Measurements from ENCODE around the gene TEN1.

Gene TEN1

DNA sequence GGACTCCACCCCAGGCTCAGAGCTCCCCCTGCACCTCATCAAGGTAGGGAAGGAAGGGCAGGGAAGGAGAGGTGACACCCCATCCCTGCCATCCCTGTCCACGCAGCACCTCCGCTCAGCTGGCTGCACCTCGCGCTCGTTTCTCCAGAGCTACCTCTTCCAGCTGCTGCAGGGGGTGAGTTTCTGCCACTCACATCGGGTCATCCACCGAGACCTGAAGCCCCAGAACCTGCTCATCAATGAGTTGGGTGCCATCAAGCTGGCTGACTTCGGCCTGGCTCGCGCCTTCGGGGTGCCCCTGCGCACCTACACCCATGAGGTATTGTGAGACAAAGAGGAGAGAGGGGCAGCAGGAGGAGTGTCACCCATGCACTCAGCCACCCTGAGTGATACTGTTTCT lies 23.1 kb downstream of the TEN1 start:
- TF ChIP-seq TAF1 (IDR thresholded peaks at IDR 0.05; ENCODE audit: borderline replicate concordance, insufficient read depth, low read length) (no peak), FOXP2 (optimal IDR thresholded peaks at IDR 0.05; ENCODE audit: borderline replicate concordance, extremely low read depth, extremely low read length, insufficient read depth) (no peak)

DNA sequence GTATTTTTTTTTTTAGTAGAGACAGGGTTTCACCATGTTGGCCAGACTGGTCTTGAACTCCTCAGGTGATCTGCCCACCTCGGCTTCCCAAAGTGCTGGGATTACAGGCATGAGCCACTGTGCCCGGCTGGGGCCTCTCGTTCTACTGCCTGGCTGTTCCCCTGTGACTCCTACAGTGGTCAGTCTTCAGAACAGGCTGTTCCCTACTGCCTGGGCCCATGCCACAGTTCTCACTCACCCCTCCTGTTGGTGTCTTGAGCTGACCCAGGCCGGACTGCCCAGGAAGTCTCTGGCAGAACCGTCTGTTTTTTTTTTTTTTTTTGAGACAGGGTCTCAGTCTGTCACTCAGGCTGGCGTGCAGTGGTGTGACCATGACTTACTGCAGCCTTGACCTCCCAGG lies 24.9 kb downstream of the TEN1 start:
- TF ChIP-seq FOXP2 (optimal IDR thresholded peaks at IDR 0.05; ENCODE audit: borderline replicate concordance, extremely low read depth, extremely low read length, insufficient read depth) (no peak), SIN3A (IDR thresholded peaks at IDR 0.05; ENCODE audit: borderline replicate concordance, insufficient read depth, low read length) (no peak), POLR2AphosphoS5 (IDR thresholded peaks at IDR 0.05; ENCODE audit: low read depth, low read length) (no peak), TAF1 (IDR thresholded peaks at IDR 0.05; ENCODE audit: borderline replicate concordance, insufficient read depth, low read length) (no peak)
- TF ChIP-seq, protein P1, sequence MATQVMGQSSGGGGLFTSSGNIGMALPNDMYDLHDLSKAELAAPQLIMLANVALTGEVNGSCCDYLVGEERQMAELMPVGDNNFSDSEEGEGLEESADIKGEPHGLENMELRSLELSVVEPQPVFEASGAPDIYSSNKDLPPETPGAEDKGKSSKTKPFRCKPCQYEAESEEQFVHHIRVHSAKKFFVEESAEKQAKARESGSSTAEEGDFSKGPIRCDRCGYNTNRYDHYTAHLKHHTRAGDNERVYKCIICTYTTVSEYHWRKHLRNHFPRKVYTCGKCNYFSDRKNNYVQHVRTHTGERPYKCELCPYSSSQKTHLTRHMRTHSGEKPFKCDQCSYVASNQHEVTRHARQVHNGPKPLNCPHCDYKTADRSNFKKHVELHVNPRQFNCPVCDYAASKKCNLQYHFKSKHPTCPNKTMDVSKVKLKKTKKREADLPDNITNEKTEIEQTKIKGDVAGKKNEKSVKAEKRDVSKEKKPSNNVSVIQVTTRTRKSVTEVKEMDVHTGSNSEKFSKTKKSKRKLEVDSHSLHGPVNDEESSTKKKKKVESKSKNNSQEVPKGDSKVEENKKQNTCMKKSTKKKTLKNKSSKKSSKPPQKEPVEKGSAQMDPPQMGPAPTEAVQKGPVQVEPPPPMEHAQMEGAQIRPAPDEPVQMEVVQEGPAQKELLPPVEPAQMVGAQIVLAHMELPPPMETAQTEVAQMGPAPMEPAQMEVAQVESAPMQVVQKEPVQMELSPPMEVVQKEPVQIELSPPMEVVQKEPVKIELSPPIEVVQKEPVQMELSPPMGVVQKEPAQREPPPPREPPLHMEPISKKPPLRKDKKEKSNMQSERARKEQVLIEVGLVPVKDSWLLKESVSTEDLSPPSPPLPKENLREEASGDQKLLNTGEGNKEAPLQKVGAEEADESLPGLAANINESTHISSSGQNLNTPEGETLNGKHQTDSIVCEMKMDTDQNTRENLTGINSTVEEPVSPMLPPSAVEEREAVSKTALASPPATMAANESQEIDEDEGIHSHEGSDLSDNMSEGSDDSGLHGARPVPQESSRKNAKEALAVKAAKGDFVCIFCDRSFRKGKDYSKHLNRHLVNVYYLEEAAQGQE (IDR thresholded peaks at IDR 0.05; ENCODE audit: insufficient read depth in 1 of 2, low read depth in 2 of 2, low read length in 2 of 2) = no peak

DNA sequence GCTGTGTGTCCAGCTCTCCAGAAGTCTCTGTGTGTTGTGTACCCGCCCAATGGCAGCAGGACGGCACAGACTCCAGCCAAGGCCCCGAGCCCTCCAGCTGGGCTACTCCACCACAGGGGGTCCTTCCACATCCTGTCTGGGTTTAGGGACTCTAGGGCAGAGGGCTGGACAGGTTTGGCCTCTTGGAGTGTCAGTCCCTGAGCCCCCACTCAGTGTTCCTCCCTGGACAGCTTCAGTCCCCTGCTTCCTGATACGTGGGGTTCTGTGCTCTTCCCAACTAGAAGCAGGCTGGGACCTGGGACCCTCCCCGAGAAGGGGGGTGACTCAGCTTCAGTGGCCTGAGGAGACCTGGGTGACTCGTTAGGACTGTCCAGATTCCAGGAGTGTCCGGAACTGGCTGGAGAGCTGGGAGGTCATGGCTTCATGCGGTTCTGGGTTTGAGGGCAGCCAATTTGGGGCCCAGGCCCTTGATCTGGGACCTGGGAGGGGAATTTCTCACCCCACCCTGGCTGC lies 25.8 kb downstream of the TEN1 start:
- TF ChIP-seq, protein P1 (IDR thresholded peaks at IDR 0.05; ENCODE audit: insufficient read depth in 1 of 2, low read depth in 2 of 2, low read length in 2 of 2) = no peak
- TF ChIP-seq TAF1 (IDR thresholded peaks at IDR 0.05; ENCODE audit: borderline replicate concordance, insufficient read depth, low read length) (no peak), SIN3A (IDR thresholded peaks at IDR 0.05; ENCODE audit: borderline replicate concordance, insufficient read depth, low read length) (no peak), FOXP2 (optimal IDR thresholded peaks at IDR 0.05; ENCODE audit: borderline replicate concordance, extremely low read depth, extremely low read length, insufficient read depth) (no peak), POLR2AphosphoS5 (IDR thresholded peaks at IDR 0.05; ENCODE audit: low read depth, low read length) (no peak)

DNA sequence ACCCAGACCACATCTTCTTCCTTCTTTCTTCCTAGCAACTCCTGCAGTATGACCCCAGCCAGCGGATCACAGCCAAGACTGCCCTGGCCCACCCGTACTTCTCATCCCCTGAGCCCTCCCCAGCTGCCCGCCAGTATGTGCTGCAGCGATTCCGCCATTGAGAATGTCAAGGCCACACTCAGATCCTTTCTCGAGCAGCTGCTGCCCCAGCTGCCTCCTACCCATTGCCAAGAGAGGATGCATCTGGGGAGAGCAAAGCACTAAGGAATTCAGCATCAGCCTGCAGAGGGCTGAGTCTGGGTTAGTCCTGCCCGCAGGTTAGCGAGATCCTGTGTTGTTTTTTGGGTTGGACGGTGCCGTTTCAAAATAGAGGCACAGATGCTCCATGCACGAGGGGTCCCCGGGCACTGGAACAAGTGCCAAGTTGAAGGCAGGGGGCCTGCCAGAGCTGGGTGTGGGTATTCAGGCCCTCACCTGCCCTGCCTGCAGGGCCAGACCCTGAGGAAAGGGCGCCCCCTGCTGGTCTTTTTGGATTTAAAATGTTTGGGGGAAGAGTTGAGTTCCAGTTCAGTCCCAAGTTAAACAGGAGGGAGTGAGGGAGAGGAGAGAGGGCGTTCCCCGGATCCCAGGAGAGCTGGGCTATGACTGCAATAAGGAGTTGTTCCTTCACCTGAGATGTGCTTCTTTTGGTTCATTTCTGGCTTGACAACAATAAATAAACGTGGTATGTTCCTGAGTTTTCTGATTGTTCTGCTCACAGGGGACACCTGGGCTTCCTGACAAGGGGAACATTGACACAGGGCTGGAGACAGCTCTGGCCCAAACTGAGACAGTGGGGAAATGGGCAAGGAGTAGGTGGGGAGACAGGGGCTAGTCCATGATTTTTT lies 26.5 kb downstream of the TEN1 start:
- TF ChIP-seq FOXP2 (optimal IDR thresholded peaks at IDR 0.05; ENCODE audit: borderline replicate concordance, extremely low read depth, extremely low read length, insufficient read depth) = no peak
- TF ChIP-seq, protein P1 (IDR thresholded peaks at IDR 0.05; ENCODE audit: insufficient read depth in 1 of 2, low read depth in 2 of 2, low read length in 2 of 2) = no peak
- TF ChIP-seq TAF1 (IDR thresholded peaks at IDR 0.05; ENCODE audit: borderline replicate concordance, insufficient read depth, low read length) = no peak
- TF ChIP-seq POLR2AphosphoS5 (IDR thresholded peaks at IDR 0.05; ENCODE audit: low read depth, low read length) = no peak
- TF ChIP-seq SIN3A (IDR thresholded peaks at IDR 0.05; ENCODE audit: borderline replicate concordance, insufficient read depth, low read length) = no peak

DNA sequence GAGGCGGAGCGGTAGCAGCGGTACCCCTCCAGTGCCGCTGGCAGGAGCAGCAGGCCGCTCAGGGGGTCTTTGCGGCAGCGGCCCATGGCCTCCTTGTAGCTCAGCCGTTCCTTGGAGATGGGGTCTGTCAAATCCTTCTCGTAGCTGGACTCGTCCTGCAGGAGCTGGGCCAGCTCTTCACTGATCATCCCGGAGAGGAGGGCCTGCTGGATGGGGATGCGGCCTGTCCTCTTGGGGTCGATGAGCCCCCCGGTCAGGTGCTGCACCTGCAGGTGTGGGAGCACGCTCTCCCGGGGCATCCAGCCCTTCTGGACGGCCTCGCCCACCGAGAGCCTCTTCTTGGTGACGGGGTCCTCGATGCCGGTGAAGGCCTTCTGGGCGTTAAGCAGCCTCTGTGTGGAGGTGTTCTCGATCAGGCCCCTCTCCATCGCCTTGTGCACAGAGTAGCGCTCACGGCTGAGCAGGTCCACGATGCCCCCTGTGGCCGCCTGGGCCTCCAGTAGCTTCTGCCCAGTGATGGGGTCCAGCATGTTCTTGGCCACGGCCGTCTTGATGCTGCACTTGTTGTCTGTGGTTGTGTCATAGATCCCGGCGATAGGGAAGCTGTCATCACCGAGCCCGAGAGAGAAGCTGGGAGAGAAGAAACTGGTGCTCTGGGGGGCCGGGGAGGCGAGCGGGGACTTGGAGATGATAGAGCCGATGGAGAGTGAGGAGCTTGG lies 28.2 kb downstream of the TEN1 start:
- no peak for TF ChIP-seq TAF1 (IDR thresholded peaks at IDR 0.05; ENCODE audit: borderline replicate concordance, insufficient read depth, low read length)
- TF ChIP-seq, protein P1 (IDR thresholded peaks at IDR 0.05; ENCODE audit: insufficient read depth in 1 of 2, low read depth in 2 of 2, low read length in 2 of 2) = no peak
- no peak for TF ChIP-seq POLR2AphosphoS5 (IDR thresholded peaks at IDR 0.05; ENCODE audit: low read depth, low read length)
- TF ChIP-seq SIN3A (IDR thresholded peaks at IDR 0.05; ENCODE audit: borderline replicate concordance, insufficient read depth, low read length) = no peak
- TF ChIP-seq FOXP2 (optimal IDR thresholded peaks at IDR 0.05; ENCODE audit: borderline replicate concordance, extremely low read depth, extremely low read length, insufficient read depth) = no peak

Data from PFSK-1 (cell line).